GM12874 (cell line): ENCODE measurements around the gene KCNJ10.

ENCODE experiments used
- TF ChIP-seq, protein P1 (sequence below): IDR thresholded peaks from 2 replicates; pipeline ENCODE4 v1.5.1; 2011; ENCODE audit warnings: low read depth, mild to moderate bottlenecking, control low read depth, low read length, moderate library complexity; ENCODE audit not compliant: insufficient read depth

Gene KCNJ10

DNA sequence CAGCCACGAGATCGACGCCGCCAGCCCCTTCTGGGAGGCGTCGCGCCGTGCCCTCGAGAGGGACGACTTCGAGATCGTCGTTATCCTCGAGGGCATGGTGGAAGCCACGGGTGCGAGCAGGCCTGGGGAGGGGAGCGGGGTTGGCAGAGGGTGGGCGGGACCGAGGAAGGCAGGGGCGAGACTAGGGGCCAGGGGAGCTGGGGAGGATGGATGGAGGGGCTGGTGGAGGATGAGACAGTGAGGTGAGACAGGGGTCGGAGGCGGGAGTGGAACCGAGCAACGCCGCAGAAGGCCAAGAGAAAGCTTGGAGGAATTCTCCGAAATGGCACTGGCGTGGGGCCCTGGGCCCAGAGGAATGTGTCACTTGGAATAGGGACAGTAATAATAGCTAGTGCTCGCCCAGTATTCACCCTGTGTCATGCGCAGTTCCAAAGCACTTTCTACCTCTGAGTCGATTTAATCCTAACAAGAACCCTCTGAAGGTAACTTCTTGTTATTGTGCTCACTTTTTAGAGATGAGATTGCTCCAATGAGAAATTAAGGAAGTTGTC, 14.9 kb upstream of the KCNJ10 start:
- TF ChIP-seq, protein P1, sequence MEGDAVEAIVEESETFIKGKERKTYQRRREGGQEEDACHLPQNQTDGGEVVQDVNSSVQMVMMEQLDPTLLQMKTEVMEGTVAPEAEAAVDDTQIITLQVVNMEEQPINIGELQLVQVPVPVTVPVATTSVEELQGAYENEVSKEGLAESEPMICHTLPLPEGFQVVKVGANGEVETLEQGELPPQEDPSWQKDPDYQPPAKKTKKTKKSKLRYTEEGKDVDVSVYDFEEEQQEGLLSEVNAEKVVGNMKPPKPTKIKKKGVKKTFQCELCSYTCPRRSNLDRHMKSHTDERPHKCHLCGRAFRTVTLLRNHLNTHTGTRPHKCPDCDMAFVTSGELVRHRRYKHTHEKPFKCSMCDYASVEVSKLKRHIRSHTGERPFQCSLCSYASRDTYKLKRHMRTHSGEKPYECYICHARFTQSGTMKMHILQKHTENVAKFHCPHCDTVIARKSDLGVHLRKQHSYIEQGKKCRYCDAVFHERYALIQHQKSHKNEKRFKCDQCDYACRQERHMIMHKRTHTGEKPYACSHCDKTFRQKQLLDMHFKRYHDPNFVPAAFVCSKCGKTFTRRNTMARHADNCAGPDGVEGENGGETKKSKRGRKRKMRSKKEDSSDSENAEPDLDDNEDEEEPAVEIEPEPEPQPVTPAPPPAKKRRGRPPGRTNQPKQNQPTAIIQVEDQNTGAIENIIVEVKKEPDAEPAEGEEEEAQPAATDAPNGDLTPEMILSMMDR = no peak

DNA sequence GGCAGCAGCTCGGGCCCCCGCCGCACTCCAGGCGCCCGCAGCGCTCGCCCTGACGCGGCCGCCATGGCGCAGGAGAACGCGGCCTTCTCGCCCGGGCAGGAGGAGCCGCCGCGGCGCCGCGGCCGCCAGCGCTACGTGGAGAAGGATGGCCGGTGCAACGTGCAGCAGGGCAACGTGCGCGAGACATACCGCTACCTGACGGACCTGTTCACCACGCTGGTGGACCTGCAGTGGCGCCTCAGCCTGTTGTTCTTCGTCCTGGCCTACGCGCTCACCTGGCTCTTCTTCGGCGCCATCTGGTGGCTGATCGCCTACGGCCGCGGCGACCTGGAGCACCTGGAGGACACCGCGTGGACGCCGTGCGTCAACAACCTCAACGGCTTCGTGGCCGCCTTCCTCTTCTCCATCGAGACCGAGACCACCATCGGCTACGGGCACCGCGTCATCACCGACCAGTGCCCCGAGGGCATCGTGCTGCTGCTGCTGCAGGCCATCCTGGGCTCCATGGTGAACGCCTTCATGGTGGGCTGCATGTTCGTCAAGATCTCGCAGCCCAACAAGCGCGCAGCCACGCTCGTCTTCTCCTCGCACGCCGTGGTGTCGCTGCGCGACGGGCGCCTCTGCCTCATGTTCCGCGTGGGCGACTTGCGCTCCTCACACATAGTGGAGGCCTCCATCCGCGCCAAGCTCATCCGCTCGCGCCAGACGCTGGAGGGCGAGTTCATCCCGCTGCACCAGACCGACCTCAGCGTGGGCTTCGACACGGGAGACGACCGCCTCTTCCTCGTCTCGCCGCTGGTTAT, 14.2 kb upstream of the KCNJ10 start:
- TF ChIP-seq, protein P1 = peak; percentile 88

DNA sequence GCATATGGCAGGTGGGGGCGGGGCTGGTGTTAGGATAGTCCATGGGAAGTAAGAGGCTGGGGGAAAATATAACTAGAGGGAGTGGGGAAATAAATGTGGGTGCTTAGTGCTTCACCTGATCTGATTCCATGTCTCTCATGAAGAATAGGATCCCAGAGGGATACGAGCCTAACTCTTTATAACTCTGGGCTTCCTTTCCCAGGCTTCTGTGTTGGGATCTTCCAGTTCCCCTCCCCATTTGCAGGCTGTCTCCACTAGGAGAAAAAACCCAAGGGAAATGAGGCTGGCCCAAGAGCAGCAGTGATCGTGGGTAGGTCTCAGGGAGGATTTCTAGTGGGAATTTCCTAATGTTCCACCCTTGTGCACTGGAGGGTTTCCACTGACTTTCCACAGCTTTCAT, 13.0 kb upstream of the KCNJ10 start:
- TF ChIP-seq, protein P1 = no peak

DNA sequence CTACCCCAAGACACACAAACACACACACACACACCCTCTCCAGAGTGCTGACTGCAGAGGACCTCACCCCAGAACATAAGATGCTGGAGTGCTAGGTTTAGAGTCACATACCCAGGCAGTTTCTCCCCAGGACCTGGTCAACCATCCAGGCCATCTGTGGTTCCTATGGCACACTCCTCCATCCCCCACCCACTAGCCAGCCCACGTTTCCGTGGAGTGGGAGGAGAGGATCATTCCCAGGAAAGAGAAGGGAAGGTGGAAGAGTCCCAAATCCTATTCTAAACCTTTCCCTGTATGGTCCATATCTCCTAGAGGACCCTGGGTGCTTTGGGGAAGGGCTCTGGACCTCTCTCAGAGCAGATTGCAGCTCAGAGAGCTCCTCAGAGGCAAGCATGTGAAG, 12.5 kb upstream of the KCNJ10 start:
- TF ChIP-seq, protein P1 = no peak

DNA sequence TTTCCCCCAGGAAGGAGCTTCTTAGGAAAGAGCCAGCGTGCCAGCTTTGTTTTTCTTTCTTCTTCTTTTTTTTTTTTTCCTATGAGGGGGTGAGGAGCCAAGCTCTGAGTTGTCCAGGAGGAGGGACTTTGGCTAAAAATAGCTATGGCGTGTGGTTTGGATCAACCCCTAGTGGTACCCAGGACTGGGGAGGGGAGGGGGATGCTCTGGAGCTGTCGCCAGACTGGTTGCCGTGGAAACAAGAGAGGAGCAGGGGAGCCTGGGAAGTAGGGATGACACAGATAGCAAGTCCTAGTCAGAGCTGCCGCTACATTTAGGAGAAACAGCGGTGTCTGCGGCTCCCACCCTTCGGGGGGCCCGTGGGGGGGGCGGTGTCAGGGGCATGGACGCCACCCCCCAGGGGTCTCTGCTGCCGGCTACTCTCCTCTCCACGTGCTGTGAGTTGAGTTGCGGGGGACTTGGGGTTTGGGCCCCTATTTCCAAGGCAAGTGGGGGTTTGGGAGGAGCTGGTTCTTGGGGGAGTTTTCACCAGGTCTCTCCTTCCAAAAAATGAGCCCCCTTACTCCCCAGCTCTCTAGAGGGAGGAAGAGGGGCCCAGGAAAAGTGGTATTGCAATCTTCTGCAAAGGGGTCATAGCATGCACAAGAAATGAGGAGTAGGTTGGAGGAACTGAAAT, 11.4 kb upstream of the KCNJ10 start, which contains the start of gene KCNJ9:
Gene KCNJ9 (plus strand): TSS at position 278 of the 676 bp plus-strand sequence. CDS start 2,493 bp downstream, outside the sequence.
- TF ChIP-seq, protein P1 = no peak

DNA sequence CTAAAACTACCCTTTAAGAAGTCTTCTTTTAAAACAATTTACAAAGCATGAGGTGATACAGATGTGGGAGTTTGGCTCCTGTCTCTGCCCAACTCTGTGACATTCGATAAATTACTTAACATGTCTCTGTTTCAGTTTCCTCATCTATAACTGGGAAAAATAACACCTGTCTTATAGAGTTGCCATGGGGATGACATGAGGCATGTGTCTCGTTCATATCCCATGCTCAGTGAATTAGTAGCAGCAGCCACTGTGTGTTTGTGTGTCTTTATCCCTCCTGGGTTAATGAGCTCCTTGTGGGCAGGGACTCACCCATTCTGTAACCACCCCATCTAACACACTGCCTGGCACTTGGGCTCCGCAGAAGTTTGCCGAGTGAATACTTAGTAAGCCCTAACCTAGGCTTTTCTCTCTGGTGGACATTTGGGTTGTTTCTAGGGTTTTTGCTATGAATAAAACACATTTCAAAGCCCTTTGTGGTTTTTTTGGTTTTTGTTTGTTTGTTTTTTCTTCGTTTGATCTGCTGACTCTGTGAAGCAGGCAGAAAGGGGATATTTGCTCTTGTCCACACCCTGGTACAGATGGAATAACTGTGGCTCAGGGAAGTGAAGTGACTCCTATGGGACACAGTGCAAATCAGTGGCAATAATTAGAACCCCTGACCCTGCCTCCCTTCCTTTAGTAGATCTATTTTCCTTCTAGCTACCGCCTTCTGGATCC, 10.6 kb upstream of the KCNJ10 start:
- TF ChIP-seq, protein P1 = no peak

DNA sequence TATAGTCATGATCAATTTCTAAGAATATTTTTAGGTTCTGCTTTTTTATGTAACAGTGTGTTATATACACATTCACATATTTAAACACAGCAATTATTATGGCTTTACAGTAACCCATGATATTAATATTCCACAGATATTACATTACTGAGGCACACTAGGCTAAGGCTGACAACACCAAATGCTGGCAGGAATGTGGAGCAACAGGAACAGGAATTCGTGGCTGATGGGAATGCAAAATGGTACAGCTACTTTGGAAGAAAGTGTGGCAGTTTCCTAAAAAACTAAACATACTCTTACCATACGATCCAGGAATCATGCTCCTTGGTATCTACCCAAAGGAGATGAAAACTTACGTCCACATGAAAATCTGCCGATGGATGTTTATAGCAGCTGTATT, 9.5 kb upstream of the KCNJ10 start:
- TF ChIP-seq, protein P1 = no peak
